ENCODE data around the gene CALHM1.

The CALHM1 gene

DNA sequence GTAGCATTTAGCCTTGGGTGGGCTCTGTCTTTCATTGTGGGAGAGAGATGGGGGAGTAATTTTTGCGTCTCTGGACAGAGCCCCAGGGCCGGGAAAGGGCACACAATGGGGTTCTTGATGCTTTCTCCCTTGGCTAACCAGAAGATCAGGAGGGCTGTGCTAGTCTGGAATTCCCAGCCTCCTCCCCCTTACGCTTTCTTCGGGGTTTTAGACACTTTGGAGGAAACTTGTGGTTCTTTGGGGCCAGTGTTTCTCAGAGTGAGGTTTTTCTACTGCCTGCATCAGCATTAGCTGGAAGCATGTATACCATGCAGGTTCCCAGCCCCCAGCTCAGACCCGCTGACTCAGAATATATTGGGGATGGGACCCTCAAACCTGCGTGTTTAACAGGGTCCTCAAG lies 41.8 kb upstream of the CALHM1 start:
- TF ChIP-seq, protein P1, sequence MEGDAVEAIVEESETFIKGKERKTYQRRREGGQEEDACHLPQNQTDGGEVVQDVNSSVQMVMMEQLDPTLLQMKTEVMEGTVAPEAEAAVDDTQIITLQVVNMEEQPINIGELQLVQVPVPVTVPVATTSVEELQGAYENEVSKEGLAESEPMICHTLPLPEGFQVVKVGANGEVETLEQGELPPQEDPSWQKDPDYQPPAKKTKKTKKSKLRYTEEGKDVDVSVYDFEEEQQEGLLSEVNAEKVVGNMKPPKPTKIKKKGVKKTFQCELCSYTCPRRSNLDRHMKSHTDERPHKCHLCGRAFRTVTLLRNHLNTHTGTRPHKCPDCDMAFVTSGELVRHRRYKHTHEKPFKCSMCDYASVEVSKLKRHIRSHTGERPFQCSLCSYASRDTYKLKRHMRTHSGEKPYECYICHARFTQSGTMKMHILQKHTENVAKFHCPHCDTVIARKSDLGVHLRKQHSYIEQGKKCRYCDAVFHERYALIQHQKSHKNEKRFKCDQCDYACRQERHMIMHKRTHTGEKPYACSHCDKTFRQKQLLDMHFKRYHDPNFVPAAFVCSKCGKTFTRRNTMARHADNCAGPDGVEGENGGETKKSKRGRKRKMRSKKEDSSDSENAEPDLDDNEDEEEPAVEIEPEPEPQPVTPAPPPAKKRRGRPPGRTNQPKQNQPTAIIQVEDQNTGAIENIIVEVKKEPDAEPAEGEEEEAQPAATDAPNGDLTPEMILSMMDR (conservative IDR thresholded peaks at IDR 0.05) = no peak
- no peak overlapping the region for H3K27ac ChIP-seq

DNA sequence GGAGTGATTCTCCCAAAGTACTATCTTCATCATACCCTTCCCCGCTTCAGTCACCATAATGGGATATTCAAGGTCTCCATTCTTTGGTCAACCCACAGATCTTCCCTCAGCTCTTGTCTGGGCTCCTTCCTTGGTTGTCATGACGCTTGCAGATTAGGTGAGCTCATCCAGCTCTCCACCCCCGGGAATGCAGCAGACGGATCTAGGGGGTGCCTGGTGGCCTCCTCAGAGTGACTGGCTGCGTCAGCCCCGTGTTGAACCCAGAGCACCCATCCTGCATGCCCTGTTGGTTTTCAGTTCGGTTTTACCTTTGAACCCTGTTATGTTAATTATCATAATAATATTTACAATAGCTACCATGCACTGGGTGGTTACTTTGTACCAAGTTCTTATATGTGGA lies 41.2 kb upstream of the CALHM1 start:
- H3K27ac ChIP-seq = no peak overlapping the region
- TF ChIP-seq, protein P1 (conservative IDR thresholded peaks at IDR 0.05) = no peak

DNA sequence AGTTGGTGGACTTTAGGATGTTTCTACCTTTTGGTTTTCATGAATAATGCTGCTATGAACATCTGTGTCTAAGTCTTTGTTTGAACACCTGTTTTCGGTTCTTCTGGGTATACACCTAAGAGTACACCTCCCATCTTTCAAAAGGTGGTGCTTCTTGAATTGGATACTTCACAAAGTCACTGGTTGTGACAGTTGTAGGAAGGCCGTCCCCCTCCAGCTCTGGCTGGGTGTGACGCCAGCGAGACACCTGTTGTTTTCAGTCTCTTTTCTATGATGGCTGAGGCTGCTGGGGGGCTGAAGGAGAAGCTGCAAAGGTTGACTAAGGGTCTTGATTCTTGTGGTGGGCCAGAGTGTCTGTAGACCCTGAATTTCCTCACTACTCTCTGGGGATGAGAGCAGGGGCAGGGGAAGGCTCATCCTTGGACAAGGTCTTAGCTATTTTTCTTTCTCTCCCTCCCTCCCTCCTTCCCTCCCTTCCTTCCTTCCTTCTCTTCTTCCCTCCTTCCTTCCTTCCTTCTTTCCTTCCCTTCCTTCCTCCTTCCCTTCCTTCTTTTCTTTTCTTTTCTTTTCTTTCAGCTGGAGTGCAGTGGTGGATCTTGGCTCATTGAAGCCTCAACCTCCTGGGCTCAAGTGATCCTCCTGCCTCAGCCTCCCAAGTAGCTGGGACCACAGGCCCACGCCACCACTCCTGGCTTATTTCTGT lies 40.4 kb upstream of the CALHM1 start:
- no peak overlapping the region for H3K27ac ChIP-seq
- TF ChIP-seq, protein P1 (conservative IDR thresholded peaks at IDR 0.05) = no peak

DNA sequence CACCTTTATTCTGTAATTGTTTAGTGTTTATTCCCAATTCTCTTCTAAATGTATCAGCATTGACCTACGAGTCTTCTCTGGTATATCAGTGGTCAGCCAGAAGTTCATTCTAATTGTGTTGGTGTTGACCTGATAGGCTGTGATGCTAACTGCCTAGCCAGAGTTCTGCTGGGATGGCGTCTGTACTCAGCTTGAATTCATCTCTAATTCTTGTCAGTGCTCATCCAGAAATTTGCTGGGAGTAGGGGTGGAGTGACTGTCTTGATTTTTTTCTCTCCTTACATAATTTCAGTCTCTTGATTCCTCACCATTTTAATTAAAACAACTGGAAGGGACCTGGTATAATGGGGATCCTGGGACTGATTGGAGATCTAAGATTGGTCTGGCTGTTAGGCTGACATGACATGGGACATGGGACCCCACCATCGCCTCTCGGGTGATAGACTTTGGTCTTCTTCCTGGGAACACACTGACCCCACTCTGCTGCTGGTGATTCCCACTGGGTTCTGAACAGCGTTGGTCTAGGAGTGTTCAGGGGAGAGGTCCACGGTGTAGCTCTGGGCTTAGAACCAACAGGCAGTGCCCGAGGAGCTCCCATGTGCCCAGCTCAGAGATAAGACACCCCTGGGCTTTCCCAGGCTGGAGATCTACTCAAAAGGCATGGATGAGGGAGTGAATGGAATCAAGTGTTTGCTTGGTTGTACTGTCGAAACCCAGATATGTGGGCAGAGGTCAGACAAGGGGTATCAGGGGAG lies 38.6 kb upstream of the CALHM1 start:
- no peak overlapping the region for H3K27ac ChIP-seq
- TF ChIP-seq, protein P1 (conservative IDR thresholded peaks at IDR 0.05) = no peak

DNA sequence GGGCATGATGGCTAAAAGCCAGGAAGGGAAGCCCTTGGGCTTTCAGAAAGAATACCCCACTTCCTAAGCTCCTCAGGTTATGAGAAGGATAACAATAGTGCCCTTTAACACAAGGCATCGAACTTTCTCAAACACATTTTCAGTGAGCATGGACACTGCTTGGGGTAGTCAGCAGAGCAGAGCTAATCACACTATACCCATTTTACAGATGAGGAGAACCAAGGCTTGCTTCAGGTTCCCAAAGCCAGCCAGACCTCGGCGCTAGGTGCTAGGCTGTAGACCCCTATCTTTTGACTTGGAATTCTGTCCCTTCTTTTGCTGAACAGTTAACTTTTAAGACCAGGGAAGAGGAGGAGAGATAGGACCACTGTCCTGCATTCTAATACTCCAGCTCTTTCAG lies 36.6 kb upstream of the CALHM1 start:
- TF ChIP-seq, protein P1 (conservative IDR thresholded peaks at IDR 0.05) = no peak
- H3K27ac ChIP-seq = no peak overlapping the region

DNA sequence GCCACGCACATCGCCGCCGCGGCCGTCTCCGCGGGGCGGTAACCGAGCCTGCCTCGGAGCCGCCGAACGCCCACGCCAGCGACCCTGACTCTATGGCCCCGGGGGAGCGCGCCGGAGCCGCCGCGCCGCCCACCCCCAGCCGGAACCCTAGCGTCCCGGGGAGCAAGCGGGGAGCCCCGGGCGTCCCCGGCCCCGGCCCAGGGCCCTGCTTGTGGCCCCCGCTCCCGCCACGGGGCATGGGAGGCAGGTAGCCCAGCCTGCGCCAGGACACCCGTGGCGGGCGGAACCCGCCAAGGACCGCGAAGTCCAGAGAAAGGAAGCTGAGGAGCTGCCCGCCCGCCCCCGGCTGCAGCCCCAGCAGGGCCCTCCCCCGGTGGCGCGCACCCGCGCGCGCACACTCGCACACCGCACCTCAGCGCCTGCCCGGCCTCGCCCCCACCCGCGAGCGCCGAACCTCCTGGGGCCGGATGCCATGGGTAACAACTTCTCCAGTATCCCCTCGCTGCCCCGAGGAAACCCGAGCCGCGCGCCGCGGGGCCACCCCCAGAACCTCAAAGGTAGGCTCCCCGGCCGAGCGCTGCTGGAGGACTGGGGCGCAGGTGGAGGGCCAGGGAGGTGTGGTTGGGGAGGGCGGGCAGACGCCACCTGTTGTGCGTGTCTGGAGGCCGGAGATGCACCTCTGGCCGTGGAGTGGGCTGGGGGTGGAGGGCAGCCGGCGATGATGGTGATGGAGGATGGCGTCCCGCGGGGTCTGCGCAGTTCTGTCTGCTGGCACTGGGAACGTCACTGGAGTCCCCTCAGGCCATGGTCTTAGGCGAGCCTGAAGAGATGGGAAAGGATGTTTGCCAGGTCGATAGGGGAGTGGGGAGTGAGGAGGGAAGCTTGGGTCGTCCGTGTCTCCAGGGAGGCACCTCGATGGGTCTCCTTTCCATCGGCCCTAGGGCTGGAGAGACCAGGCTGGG lies 35.5 kb upstream of the CALHM1 start:
- no peak overlapping the region; the same call in 1 of the 2 replicates for H3K27ac ChIP-seq
- TF ChIP-seq, protein P1 (conservative IDR thresholded peaks at IDR 0.05) = no peak

Data from VCaP (cell line).